PC-3 (cell line): ENCODE data around the gene TLX3. TPM values are rescaled to one million over a fixed set of nuclear protein-coding genes. Genes with fewer than 3 reads are reported as not detected.

Experiments
- ATAC-seq: fragments of 200-7000 bp; cut with Tn5 transposase; 2 replicates; pipeline ENCODE4 v1.9.1; 2020; ENCODE audit warnings: mild to moderate bottlenecking, moderate library complexity
- BruUV-seq: library from RNA; stranded (reverse); fragments of 400-500 nt; replicated peaks from 2 replicates; lab custom pipeline; 2021; lab: Mats Ljungman, UMichigan
- CTCF ChIA-PET: fragments of 300-600 bp; sonication (Branson Sonifier 250); formaldehyde crosslinking; loops from one replicate; lab custom pipeline; 2022; ENCODE audit warnings: antibody characterized with exemption; lab: Charles Lee
- POLR2A ChIA-PET: fragments of 300-600 bp; sonication (Branson Sonifier 250); formaldehyde crosslinking; loops from one replicate; lab custom pipeline; 2022; ENCODE audit warnings: antibody characterized with exemption; ENCODE audit not compliant: unreplicated experiment; lab: Charles Lee
- DNase-seq: peaks from one replicate; pipeline ENCODE4 v3.0.0-alpha.2; 2015
- H2AFZ ChIP-seq: fragments of 300-600 bp; sonication (generic); 2 replicates; pipeline ENCODE4 v1.6.0; 2016; ENCODE audit warnings: antibody characterized with exemption, low read length
- H3F3A ChIP-seq: fragments of 300-600 bp; sonication (generic); one replicate; pipeline ENCODE4 v1.6.0; 2017; ENCODE audit warnings: antibody characterized with exemption, low read length, control low read depth, mild to moderate bottlenecking; ENCODE audit not compliant: unreplicated experiment
- H3K27ac ChIP-seq: fragments of 300-600 bp; sonication (generic); 2 replicates; pipeline ENCODE4 v1.5.1; 2016; ENCODE audit warnings: mild to moderate bottlenecking, low read length
- H3K27me3 ChIP-seq: fragments of 300-600 bp; sonication (generic); 2 replicates; pipeline ENCODE4 v1.6.1; 2016; ENCODE audit warnings: low read length, mixed read lengths
- H3K36me3 ChIP-seq: fragments of 300-600 bp; sonication (generic); 2 replicates; pipeline ENCODE4 v1.6.1; 2016; ENCODE audit warnings: low read depth, mixed run types, low read length, mixed read lengths
- H3K4me1 ChIP-seq: fragments of 300-600 bp; sonication (generic); 2 replicates; pipeline ENCODE4 v1.5.1; 2016; ENCODE audit warnings: low read length; ENCODE audit not compliant: insufficient read depth
- H3K4me2 ChIP-seq: fragments of 300-600 bp; sonication (generic); 2 replicates; pipeline ENCODE4 v1.6.0; 2016; ENCODE audit warnings: low read length
- H3K4me3 ChIP-seq: fragments of 300-600 bp; sonication (generic); 2 replicates; pipeline ENCODE4 v1.5.1; 2016; ENCODE audit warnings: mild to moderate bottlenecking, low read length, mixed read lengths
- H3K79me2 ChIP-seq: fragments of 300-600 bp; sonication (generic); 2 replicates; pipeline ENCODE4 v1.6.1; 2017; ENCODE audit warnings: low read length, mixed read lengths
- H3K9ac ChIP-seq: fragments of 300-600 bp; sonication (generic); 2 replicates; pipeline ENCODE4 v1.6.0; 2016; ENCODE audit warnings: mild to moderate bottlenecking, low read length
- H3K9me2 ChIP-seq: fragments of 300-600 bp; sonication (generic); replicated peaks from 2 replicates; pipeline ENCODE4 v1.6.1; 2016; ENCODE audit warnings: mixed run types, low read length, mixed read lengths
- H3K9me3 ChIP-seq: fragments of 300-600 bp; sonication (generic); 2 replicates; pipeline ENCODE4 v1.6.1; 2016; ENCODE audit warnings: low read length, mixed read lengths
- H4K20me1 ChIP-seq: fragments of 300-600 bp; sonication (generic); 2 replicates; pipeline ENCODE4 v1.6.1; 2016; ENCODE audit warnings: low read length, mixed read lengths
- CTCF ChIP-seq: fragments of 300-600 bp; sonication (generic); conservative IDR thresholded peaks from 2 replicates; pipeline ENCODE4 v1.5.1; 2017; ENCODE audit warnings: antibody characterized with exemption, low read depth, mild to moderate bottlenecking, low read length
- EZH2 ChIP-seq: fragments of 300-600 bp; sonication (generic); IDR thresholded peaks from one replicate; pipeline ENCODE4 v1.6.1; 2017; ENCODE audit warnings: antibody characterized with exemption, mild to moderate bottlenecking, low read length; ENCODE audit not compliant: unreplicated experiment
- EZH2phosphoT487 ChIP-seq: fragments of 300-600 bp; sonication (generic); IDR thresholded peaks from 2 replicates; pipeline ENCODE4 v1.6.1; 2018; ENCODE audit warnings: mild to moderate bottlenecking, antibody characterized with exemption, low read length, borderline replicate concordance
- intact Hi-C: fragments of 100-400 bp; cut with micrococcal nuclease; formaldehyde crosslinking; loops from 2 replicates; pipeline ENCODE4 v1.9.0; 2023
- total RNA-seq: library from RNA; depleted of rRNA; stranded (reverse); fragments of >200 nt; gene quantifications from 2 replicates; pipeline ENCODE4 v1.2.3, GENCODE V29; 2014

The TLX3 gene
- total RNA-seq, 1 experiment from 2014 or later = not detected

DNA sequence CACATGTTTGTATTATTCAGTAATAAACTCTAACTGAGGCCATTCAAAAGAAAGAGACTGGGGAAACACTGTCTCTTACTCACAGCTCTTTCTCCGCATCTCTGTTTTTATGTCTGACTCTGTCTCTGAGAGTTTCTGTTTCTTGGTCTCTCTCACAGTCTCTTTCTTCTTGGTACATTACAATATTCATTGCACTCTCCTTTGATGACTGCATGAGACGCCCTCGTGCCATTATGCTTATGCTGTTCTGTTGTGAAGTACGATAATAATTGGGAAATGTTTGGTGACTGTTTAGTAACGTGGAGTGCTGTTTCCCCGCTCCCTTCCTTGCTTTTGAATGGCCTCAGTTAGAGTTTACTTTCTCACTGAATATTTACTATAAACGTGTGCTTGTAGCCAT is 25.3 kb upstream of the TLX3 start:
- POLR2A ChIA-PET = no interaction called here
- ATAC-seq = no peak

DNA sequence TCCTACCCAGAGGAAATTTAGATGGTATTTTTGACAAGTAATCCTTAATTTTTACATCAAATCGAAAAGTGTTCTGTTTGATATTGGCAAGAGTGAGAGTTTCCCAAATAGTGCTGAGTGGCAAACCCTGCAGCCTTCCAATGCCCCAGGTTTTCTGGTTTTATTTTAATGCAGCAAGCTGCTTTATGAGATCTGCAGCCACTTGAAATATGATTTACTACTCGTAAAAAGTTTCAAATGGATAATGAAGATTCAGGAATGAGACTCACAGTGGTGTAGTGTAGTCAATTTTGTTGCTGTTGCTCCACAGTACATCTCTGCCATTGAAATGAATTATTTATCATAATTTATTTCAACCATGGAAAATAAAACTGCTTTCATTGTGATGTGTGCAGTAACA is 23.6 kb upstream of the TLX3 start:
- no peaks in the 10 kb centered on the region for H3K79me2 ChIP-seq
- no peaks in the 10 kb centered on the region for H3K4me1 ChIP-seq
- no peak overlapping the region for H3K27ac ChIP-seq
- no peak overlapping the region for H2AFZ ChIP-seq
- ChIA-PET CTCF (no interaction called here), POLR2A (no interaction called here)
- intact Hi-C loops = no loop called here
- no peaks in the 10 kb centered on the region for H4K20me1 ChIP-seq
- no peaks in the 10 kb centered on the region for H3F3A ChIP-seq
- DNase-seq = no peak
- H3K9me3 ChIP-seq = no peaks in the 10 kb centered on the region
- no peak overlapping the region for H3K4me3 ChIP-seq
- BruUV-seq = no TSS peak
- no peak overlapping the region for H3K4me2 ChIP-seq
- ATAC-seq = no peak
- no peak overlapping the region for H3K9ac ChIP-seq
- H3K9me2 ChIP-seq = no peaks in the 10 kb centered on the region
- TF ChIP-seq EZH2 (no peak), EZH2phosphoT487 (no peak), CTCF (no peak)
- no peaks in the 10 kb centered on the region for H3K36me3 ChIP-seq
- no peaks in the 10 kb centered on the region for H3K27me3 ChIP-seq

More for the DNA sequence above, 25.3 kb upstream of the TLX3 start:
- no peak overlapping the region for H3K9ac ChIP-seq
- CTCF ChIA-PET = no interaction called here
- H3K36me3 ChIP-seq = no peaks in the 10 kb centered on the region
- H3K4me1 ChIP-seq = no peaks in the 10 kb centered on the region
- no peaks in the 10 kb centered on the region for H3K9me3 ChIP-seq
- no peak for DNase-seq
- H3K4me2 ChIP-seq = no peak overlapping the region
- H3K9me2 ChIP-seq = no peaks in the 10 kb centered on the region
- no peak overlapping the region for H2AFZ ChIP-seq
- no peaks in the 10 kb centered on the region for H3F3A ChIP-seq
- H4K20me1 ChIP-seq = no peaks in the 10 kb centered on the region
- intact Hi-C loops = no loop called here
- H3K4me3 ChIP-seq = no peak overlapping the region
- BruUV-seq = no TSS peak
- TF ChIP-seq EZH2phosphoT487 = no peak
- TF ChIP-seq EZH2 = no peak
- no peak for TF ChIP-seq CTCF
- H3K79me2 ChIP-seq = no peaks in the 10 kb centered on the region
- no peak overlapping the region for H3K27ac ChIP-seq
- no peaks in the 10 kb centered on the region for H3K27me3 ChIP-seq

DNA sequence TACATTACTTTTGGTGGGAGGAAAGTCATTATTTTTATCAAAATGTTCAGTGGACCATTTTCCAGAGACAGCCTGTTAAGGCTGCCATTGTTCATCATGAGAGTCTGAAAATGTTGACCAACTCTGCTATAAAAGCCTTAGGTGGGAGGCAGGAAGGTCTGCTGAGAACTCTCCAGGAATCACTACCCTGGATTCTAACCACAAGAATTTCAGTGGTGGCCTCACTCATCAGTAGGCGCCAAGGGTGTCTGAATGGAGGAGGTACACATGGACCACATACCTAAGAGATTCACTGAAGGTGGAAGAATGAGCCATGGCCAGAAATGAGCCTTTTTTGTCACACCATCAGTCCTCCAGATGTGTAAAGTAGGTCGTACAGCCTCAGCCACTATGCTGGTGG is 21.0 kb upstream of the TLX3 start:
- Histone ChIP-seq H3K9me2 (no peaks in the 10 kb centered on the region), H4K20me1 (no peaks in the 10 kb centered on the region), H3K27ac (no peak overlapping the region), H3K9ac (no peak overlapping the region), H3K27me3 (no peaks in the 10 kb centered on the region), H2AFZ (no peak overlapping the region), H3K9me3 (no peaks in the 10 kb centered on the region), H3K4me2 (no peak overlapping the region), H3F3A (no peaks in the 10 kb centered on the region), H3K36me3 (no peaks in the 10 kb centered on the region), H3K79me2 (no peaks in the 10 kb centered on the region), H3K4me1 (no peaks in the 10 kb centered on the region), H3K4me3 (no peak overlapping the region)
- intact Hi-C loops = no loop called here
- ChIA-PET POLR2A (no interaction called here), CTCF (no interaction called here)
- BruUV-seq = no TSS peak
- TF ChIP-seq EZH2phosphoT487 (no peak), CTCF (no peak), EZH2 (no peak)
- DNase-seq = no peak
- ATAC-seq = no peak
